Upper lobe of left lung (tissue), 6 donors: ENCODE measurements around the gene NTNG2. TPM values are rescaled to one million over a fixed set of nuclear protein-coding genes. Genes with fewer than 3 reads are reported as not detected.

Experiments
- ATAC-seq, 2 donors: fragments of 200-7000 bp; cut with Tn5 transposase; one replicate each; pipeline ENCODE4 v1.9.1; 2022; ENCODE audit warnings: mild to moderate bottlenecking in 2 of 2, moderate library complexity in 2 of 2; ENCODE audit not compliant: low FRiP score in 2 of 2
- DNase-seq, 2 donors: peaks; one replicate each; pipeline ENCODE4 v3.0.0-alpha.2; 2019 to 2020
- H3K27ac ChIP-seq, 4 donors: fragments of 200-600 bp; sonication (generic); one replicate each; pipeline ENCODE4 v1.5.1; 2016 to 2019
- H3K27me3 ChIP-seq, 4 donors: fragments of 200-600 bp; sonication (generic); one replicate each; pipeline ENCODE4 v1.5.1; 2017 to 2019
- H3K36me3 ChIP-seq, 4 donors: fragments of 200-600 bp; sonication (generic); one replicate each; pipeline ENCODE4 v1.5.1; 2016 to 2019
- H3K4me1 ChIP-seq, 4 donors: fragments of 200-600 bp; sonication (generic); one replicate each; pipeline ENCODE4 v1.5.1; 2018 to 2019
- H3K4me3 ChIP-seq, 4 donors: fragments of 200-600 bp; sonication (generic); one replicate each; pipeline ENCODE4 v1.5.1; 2017 to 2019; ENCODE audit warnings: mild to moderate bottlenecking in 2 of 4, moderate library complexity in 1 of 4
- H3K9me3 ChIP-seq, 4 donors: fragments of 200-600 bp; sonication (generic); one replicate each; pipeline ENCODE4 v1.5.1; 2018 to 2019
- CTCF ChIP-seq, 6 experiments: fragments of 450-650 bp in 4 of 6; fragments of 200-600 bp in 2 of 6; sonication (generic) in 2 of 6; IDR thresholded peaks; one replicate each; pipeline ENCODE4 v1.5.1; 2016 to 2019; ENCODE audit warnings: antibody characterized with exemption in 6 of 6
- EP300 ChIP-seq, 4 donors: sonication (generic); formaldehyde crosslinking; IDR thresholded peaks; one replicate each; pipeline ENCODE4 v1.5.1; 2017; ENCODE audit warnings: antibody characterized with exemption in 4 of 4, control low read depth in 2 of 4
- POLR2A ChIP-seq, 4 donors: fragments of 450-650 bp; IDR thresholded peaks; one replicate each; pipeline ENCODE4 v1.5.1; 2016 to 2017; ENCODE audit warnings: antibody characterized with exemption in 4 of 4, mild to moderate bottlenecking in 2 of 4
- POLR2AphosphoS5 ChIP-seq, 2 donors: sonication (generic); formaldehyde crosslinking; IDR thresholded peaks; one replicate each; pipeline ENCODE4 v1.5.1; 2017; ENCODE audit warnings: antibody characterized with exemption in 2 of 2
- WGBS, 2 donors: methylation state at CpG; one replicate each; pipeline ENCODE4 v1.1.5; 2017 to 2018; 5-methylcytosine and 5-hydroxymethylcytosine counted together
- total RNA-seq, 6 donors: library from RNA; depleted of rRNA in 4 of 6; stranded (reverse); fragments of >200 nt in 4 of 6; gene quantifications; one replicate each; pipeline versions ENCODE4 v1.1.0 to v1.2.1, GENCODE V29; 2016 to 2021
- donor health status: DM: no; HTN: no; CAD: no; lungs with moderate emphysema.
- donor health status: DM: no; HTN: yes; CAD: no; lungs with severe emphysema.

Gene NTNG2
- total RNA-seq, 6 donors from 2014 or later: 2.1 to 8.2 (median 4.3) TPM

DNA sequence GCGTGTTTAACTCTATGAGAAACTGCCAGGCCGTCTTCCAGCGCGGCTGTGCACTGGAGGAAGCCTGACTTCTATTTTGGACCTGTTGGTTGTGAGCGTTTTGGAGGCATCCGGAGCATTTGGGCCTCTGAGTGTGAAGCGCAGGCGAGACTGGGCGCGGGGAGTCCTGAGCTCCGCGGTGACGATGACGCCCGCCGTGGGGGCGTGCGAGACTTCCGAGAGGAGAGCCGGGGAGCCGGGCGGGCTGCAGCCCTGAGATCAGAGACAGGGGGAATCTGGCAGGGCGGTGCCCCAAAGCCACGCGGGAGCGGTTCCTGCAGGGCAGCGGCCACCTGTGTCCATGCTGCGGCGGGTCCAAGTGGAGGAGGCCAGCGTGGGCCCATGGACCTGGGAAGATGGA is 47.4 kb downstream of the NTNG2 start:
- ATAC-seq (no peak), DNase-seq (peak in 1 of 2 donors; percentile 72)
- Histone ChIP-seq H3K9me3 (no peaks in the 10 kb centered on the region), H3K27me3 (no peaks in the 10 kb centered on the region), H3K27ac (no peak overlapping the region), H3K4me3 (no peak overlapping the region), H3K4me1 (peaks cover 0 to 8% (median 6%) of the 10 kb centered on the region in 4 donors), H3K36me3 (no peaks in the 10 kb centered on the region)
- TF ChIP-seq POLR2A (IDR thresholded peaks at IDR 0.05) (no peak), POLR2AphosphoS5 (IDR thresholded peaks at IDR 0.05) (no peak), CTCF (IDR thresholded peaks at IDR 0.05) (no peak), EP300 (IDR thresholded peaks at IDR 0.05) (no peak)
- WGBS, 2 donors: 86 to 88% methylated on average over 30 of the region's 30 CpGs

GRCh38 chr9:132210472-132211145 is 48.8 kb downstream of the NTNG2 start:
- DNase-seq: no peak
- peaks cover 0 to 11% (median 8%) of the 10 kb centered on the region in 4 donors for H3K4me1 ChIP-seq
- no peak for ATAC-seq
- no peaks in the 10 kb centered on the region for H3K27me3 ChIP-seq
- TF ChIP-seq POLR2A (IDR thresholded peaks at IDR 0.05) (no peak), POLR2AphosphoS5 (IDR thresholded peaks at IDR 0.05) (no peak), CTCF (IDR thresholded peaks at IDR 0.05) (no peak), EP300 (IDR thresholded peaks at IDR 0.05) (no peak)
- 75 to 80% methylated on average over 14 of the region's 14 CpGs for WGBS, 2 donors
- H3K27ac ChIP-seq: no peak overlapping the region
- no peaks in the 10 kb centered on the region for H3K36me3 ChIP-seq
- H3K4me3 ChIP-seq: no peak overlapping the region
- H3K9me3 ChIP-seq: no peaks in the 10 kb centered on the region

- no peak for DNase-seq
- H3K36me3 ChIP-seq: no peaks in the 10 kb centered on the region
- TF ChIP-seq POLR2AphosphoS5 (IDR thresholded peaks at IDR 0.05): no peak
- TF ChIP-seq CTCF (IDR thresholded peaks at IDR 0.05): no peak
- TF ChIP-seq POLR2A (IDR thresholded peaks at IDR 0.05): no peak
- TF ChIP-seq EP300 (IDR thresholded peaks at IDR 0.05): no peak
- ATAC-seq: no peak
- no peaks in the 10 kb centered on the region for H3K27me3 ChIP-seq
- H3K9me3 ChIP-seq: no peaks in the 10 kb centered on the region
- peaks cover 0 to 11% (median 8%) of the 10 kb centered on the region in 4 donors for H3K4me1 ChIP-seq
- no peak overlapping the region for H3K4me3 ChIP-seq
- WGBS, 2 donors: 93 to 98% methylated on average over 7 of the region's 7 CpGs
- no peak overlapping the region for H3K27ac ChIP-seq
Observed at GRCh38 chr9:132211570-132211969, 49.7 kb downstream of the NTNG2 start.

DNA sequence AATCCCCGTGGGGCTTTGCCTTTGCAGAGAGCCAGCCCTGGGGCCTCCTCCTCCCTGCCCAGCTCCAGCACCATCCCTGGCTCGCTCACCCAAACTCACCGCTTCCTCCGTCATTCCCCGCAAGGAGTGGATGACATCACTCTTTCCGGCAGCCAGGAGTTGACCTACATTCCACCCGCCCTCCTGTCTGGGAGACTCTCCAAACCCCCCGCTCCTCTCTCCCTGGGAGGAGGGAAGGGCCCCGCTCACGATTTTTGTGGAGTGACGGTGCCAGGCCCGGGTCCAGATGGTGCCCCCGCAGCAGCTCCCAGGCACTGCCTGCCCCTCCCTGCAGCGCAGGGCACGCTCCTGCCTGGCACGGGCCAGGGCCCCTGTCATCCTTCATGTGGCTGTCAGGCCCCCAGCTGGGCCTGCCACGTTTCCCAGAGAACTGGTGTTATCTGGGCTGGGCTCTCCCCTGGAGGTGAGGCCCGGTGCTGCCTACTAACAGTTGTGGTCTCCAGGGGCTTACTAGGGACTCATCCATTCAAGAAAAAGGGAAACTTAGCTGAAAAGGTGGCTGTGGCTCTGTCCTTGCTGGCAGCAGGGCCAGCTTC is 52.3 kb downstream of the NTNG2 start:
- Histone ChIP-seq H3K27ac (peak overlapping the region in 1 of 4 donors; percentile 56), H3K9me3 (no peaks in the 10 kb centered on the region), H3K27me3 (no peaks in the 10 kb centered on the region), H3K4me1 (peaks cover 0 to 11% (median 8%) of the 10 kb centered on the region in 4 donors), H3K4me3 (no peak overlapping the region), H3K36me3 (no peaks in the 10 kb centered on the region)
- 40 to 59% methylated on average over 11 to 18 of the region's 18 CpGs for WGBS, 2 donors
- ATAC-seq (peak; percentile 88 to 90), DNase-seq (peak; percentile 76 to 78)
- peak in 1 of 2 donors; percentile 8 for TF ChIP-seq POLR2AphosphoS5 (IDR thresholded peaks at IDR 0.05)
- peak in 1 of 6 experiments; percentile 12 for TF ChIP-seq CTCF (IDR thresholded peaks at IDR 0.05)
- TF ChIP-seq EP300 (IDR thresholded peaks at IDR 0.05): peak in 1 of 4 donors; percentile 25
- TF ChIP-seq POLR2A (IDR thresholded peaks at IDR 0.05): no peak
